GM23248 (cell line): Measurements from ENCODE around the gene TWIST2.

Experiments
- EZH2 ChIP-seq: fragments of 200-600 bp; sonication (generic); IDR thresholded peaks from 2 replicates; pipeline ENCODE4 v1.6.1; 2018; ENCODE audit warnings: antibody characterized with exemption, mild to moderate bottlenecking; ENCODE audit not compliant: insufficient read depth, poor library complexity, severe bottlenecking
- EZH2phosphoT487 ChIP-seq: fragments of 200-600 bp; sonication (generic); IDR thresholded peaks from 2 replicates; pipeline ENCODE4 v1.6.1; 2018; ENCODE audit warnings: antibody characterized with exemption, moderate library complexity, mild to moderate bottlenecking, low read depth; ENCODE audit not compliant: insufficient read depth

DNA sequence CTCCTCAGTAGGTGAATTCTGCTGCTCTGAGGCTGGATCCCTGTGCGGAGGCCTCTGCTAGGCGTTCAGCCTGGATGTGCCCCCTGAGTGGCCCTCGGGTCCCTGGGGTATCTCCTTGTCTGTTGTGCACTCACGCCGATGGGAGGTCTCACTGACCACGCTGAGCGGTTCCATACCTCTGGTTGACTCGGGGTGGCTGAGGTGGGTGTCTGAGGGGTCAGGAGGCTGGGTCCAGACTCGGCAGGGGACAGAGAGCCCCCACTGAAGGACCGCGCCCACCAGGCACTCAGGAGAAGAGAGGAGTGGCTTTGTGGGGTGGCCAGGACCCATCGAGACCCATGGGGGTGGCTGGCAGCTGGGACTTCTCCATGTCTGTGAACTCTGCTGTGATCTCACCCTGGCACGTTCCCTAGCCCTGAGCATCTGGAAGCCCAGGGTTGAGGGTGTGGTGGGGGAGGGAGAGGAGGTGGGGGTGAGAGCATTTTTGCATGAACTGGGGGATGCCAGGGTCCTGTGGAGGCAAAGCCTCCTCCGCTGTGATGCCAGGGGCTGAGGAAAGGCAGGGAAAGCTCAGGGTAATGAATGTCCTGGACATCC lies 53.7 kb downstream of the TWIST2 start:
- TF ChIP-seq EZH2 = no peak
- no peak for TF ChIP-seq EZH2phosphoT487
